ENCODE measurements around the gene TCTN1. TPM values are rescaled to one million over a fixed set of nuclear protein-coding genes. Genes with fewer than 3 reads are reported as not detected.

TCTN1 gene
- total and polyA plus RNA-seq, 2 of the 13 experiments (the other 11 are each of a cell fraction or from before 2014, with no cell fraction given) = 13.6 to 16.0 TPM

DNA sequence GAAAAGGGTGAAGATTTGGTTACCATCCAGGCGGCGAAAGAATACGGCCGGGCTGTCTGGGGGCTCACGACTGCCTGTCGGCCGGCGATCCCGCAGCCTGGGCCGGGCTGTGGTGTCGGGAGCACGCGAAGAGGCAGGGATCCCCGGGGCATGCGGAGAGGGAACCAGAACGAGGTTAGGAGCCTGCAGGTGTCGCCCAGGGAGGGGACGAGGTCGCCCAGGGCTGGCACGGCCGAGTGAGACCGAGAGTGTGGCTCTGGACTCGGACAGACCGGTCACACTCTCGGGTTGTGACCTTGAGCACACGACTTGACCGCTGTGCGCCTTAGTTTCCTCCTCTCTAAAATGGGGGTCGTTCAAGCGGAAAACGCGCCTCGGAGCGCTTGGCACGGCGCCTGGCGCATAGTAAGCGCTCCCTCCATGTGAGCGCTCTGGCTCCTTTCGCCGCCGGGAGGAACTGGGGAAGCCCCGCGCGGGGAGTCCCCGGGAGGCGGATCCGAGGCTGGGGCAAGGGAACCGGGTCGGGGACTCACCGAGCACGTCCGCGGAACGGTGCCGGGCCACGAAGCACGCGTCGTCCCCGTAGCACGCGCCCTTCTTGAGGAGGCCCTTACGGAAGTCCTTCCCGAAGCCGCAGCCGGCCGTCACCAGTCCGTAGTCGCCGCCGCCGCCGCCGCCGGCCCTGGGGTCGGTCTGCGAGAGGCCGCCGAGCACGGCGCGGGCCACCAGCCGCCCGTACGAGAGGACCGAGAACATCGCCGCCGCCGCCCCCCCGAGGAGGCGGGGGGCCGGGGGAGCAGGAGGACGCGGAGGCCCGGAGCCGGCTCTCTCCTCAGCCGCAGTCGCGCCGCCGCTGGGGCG, 31.4 kb upstream of the TCTN1 start (continued):
- TF ChIP-seq HNF1B (CRISPR knock-in tag; IDR thresholded peaks at IDR 0.05) = 0 out of 2 replicates have a peak, but pooled peaks have one; percentile 22
- no peak for TF ChIP-seq JUND (CRISPR knock-in tag; IDR thresholded peaks at IDR 0.05)
- TF ChIP-seq ZNF180 (CRISPR knock-in tag; IDR thresholded peaks at IDR 0.05; ENCODE audit: borderline replicate concordance, low read depth) = no peak
- TF ChIP-seq AFF4 (CRISPR knock-in tag; IDR thresholded peaks at IDR 0.05) = no peak
- TF ChIP-seq ZNF274 (CRISPR knock-in tag; IDR thresholded peaks at IDR 0.05) = no peak
- no peak for TF ChIP-seq ZNF207 (IDR thresholded peaks at IDR 0.05; ENCODE audit: borderline replicate concordance)
- no peak for TF ChIP-seq RARG (CRISPR knock-in tag; IDR thresholded peaks at IDR 0.05; ENCODE audit: low read depth)
- no peak for TF ChIP-seq ELF4 (CRISPR knock-in tag; IDR thresholded peaks at IDR 0.05; ENCODE audit: borderline replicate concordance)
- TF ChIP-seq ATF7-NPFF (CRISPR knock-in tag; IDR thresholded peaks at IDR 0.05; ENCODE audit: low read depth) = 0 out of 2 replicates have a peak, but pooled peaks have one; percentile 37
- TF ChIP-seq, protein P1, sequence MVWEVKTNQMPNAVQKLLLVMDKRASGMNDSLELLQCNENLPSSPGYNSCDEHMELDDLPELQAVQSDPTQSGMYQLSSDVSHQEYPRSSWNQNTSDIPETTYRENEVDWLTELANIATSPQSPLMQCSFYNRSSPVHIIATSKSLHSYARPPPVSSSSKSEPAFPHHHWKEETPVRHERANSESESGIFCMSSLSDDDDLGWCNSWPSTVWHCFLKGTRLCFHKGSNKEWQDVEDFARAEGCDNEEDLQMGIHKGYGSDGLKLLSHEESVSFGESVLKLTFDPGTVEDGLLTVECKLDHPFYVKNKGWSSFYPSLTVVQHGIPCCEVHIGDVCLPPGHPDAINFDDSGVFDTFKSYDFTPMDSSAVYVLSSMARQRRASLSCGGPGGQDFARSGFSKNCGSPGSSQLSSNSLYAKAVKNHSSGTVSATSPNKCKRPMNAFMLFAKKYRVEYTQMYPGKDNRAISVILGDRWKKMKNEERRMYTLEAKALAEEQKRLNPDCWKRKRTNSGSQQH (CRISPR knock-in tag; IDR thresholded peaks at IDR 0.05; ENCODE audit: low read depth) = peak; percentile 61; the same call in 1 of the 2 replicates
- TF ChIP-seq PHF5A (CRISPR knock-in tag; IDR thresholded peaks at IDR 0.05; ENCODE audit: low read depth, unreplicated experiment) = no peak
- no peak for TF ChIP-seq TEAD3 (CRISPR knock-in tag; optimal IDR thresholded peaks at IDR 0.05; ENCODE audit: borderline replicate concordance)
- TF ChIP-seq NR1H2 (CRISPR knock-in tag; IDR thresholded peaks at IDR 0.05; ENCODE audit: borderline replicate concordance, low read depth) = 0 out of 2 replicates have a peak, but pooled peaks have one; percentile 29
- no peak for TF ChIP-seq ZNF720 (CRISPR knock-in tag; IDR thresholded peaks at IDR 0.05)
- TF ChIP-seq TEAD2 (CRISPR knock-in tag; IDR thresholded peaks at IDR 0.05) = no peak
- no peak for TF ChIP-seq DNMT3B (CRISPR knock-in tag; conservative IDR thresholded peaks at IDR 0.05)
- no peak for TF ChIP-seq ZMYM2 (CRISPR knock-in tag; IDR thresholded peaks at IDR 0.05)
- no peak for TF ChIP-seq ZNF747 (CRISPR knock-in tag; IDR thresholded peaks at IDR 0.05; ENCODE audit: borderline replicate concordance)
- no peak for TF ChIP-seq GFI1 (CRISPR knock-in tag; IDR thresholded peaks at IDR 0.05; ENCODE audit: borderline replicate concordance)
- peak; percentile 63; the same call in 1 of the 2 replicates for TF ChIP-seq ZNF598 (CRISPR knock-in tag; IDR thresholded peaks at IDR 0.05; ENCODE audit: borderline replicate concordance)
